Cardiac muscle cell (in vitro differentiated cells and primary cell): ENCODE measurements around the gene SEC24B. TPM values are rescaled to one million over a fixed set of nuclear protein-coding genes. Genes with fewer than 3 reads are reported as not detected.
"Not testable (repeated sequence)": the region's sequence is repeated elsewhere in the genome, so short reads cannot be mapped to it uniquely, and the experiment has no call there.

Experiments
- DNase-seq, 2 donors: peaks; one replicate each; pipeline versions ENCODE4 v3.0.0 to v3.0.0-alpha.2; 2010 to 2017; ENCODE audit warnings: low read depth in 1 of 2, low spot score in 1 of 2
- H3K27ac ChIP-seq: fragments of 200-600 bp; sonication (generic); 2 replicates; pipeline ENCODE4 v1.5.1; 2016
- H3K27me3 ChIP-seq: fragments of 200-600 bp; sonication (generic); 2 replicates; pipeline ENCODE4 v1.6.0; 2016; ENCODE audit warnings: control low read depth
- H3K36me3 ChIP-seq: fragments of 200-600 bp; sonication (generic); 2 replicates; pipeline ENCODE4 v1.5.1; 2016; ENCODE audit warnings: control low read depth
- H3K4me1 ChIP-seq: fragments of 200-600 bp; sonication (generic); 2 replicates; pipeline ENCODE4 v1.8.1; 2017; ENCODE audit warnings: low read depth, mild to moderate bottlenecking, mixed run types
- H3K4me3 ChIP-seq: fragments of 200-600 bp; sonication (generic); 2 replicates; pipeline ENCODE4 v1.5.1; 2016; ENCODE audit warnings: mild to moderate bottlenecking
- H3K9me3 ChIP-seq: fragments of 200-600 bp; sonication (generic); 2 replicates; pipeline ENCODE4 v1.5.1; 2017; ENCODE audit warnings: low read depth, mild to moderate bottlenecking, control low read depth
- CTCF ChIP-seq: IDR thresholded peaks from 2 replicates; pipeline ENCODE4 v1.5.1; 2012; ENCODE audit warnings: low read depth, mild to moderate bottlenecking, low read length
- polyA plus RNA-seq: library from polyadenylated mRNA; unstranded; fragments of >200 nt; fragmentation: Nextera tagmentation; extraction: Ambion mirVana; gene quantifications from 2 replicates; pipeline ENCODE4 v1.2.1, GENCODE V29; 2016
- total RNA-seq: library from RNA; depleted of rRNA; stranded (reverse); fragments of >200 nt; gene quantifications from 2 replicates; pipeline ENCODE4 v1.2.3, GENCODE V29; 2016

The SEC24B gene
- total and polyA plus RNA-seq, 2 experiments from 2014 or later = 25.4 to 31.4 TPM

- Histone ChIP-seq H3K4me3 (no peak overlapping the region), H3K36me3 (peaks cover 43% of the 10 kb centered on the region), H3K27ac (no peak overlapping the region), H3K27me3 (no peaks in the 10 kb centered on the region), H3K9me3 (no peaks in the 10 kb centered on the region), H3K4me1 (no peaks in the 10 kb centered on the region)
- no peak for DNase-seq
- no peak for TF ChIP-seq CTCF
These were observed 73.3 kb downstream of the SEC24B start for GRCh38 chr4:109506890-109507289.

- Histone ChIP-seq H3K4me1 (no peaks in the 10 kb centered on the region), H3K27me3 (no peaks in the 10 kb centered on the region), H3K27ac (no peak overlapping the region), H3K36me3 (peaks cover 48% of the 10 kb centered on the region), H3K4me3 (no peak overlapping the region), H3K9me3 (no peaks in the 10 kb centered on the region)
- DNase-seq = no peak
- TF ChIP-seq CTCF = no peak
These were observed 77.1 kb downstream of the SEC24B start for GRCh38 chr4:109510687-109511086.

GRCh38 chr4:109511414-109511813 is 77.8 kb downstream of the SEC24B start:
- Histone ChIP-seq H3K27ac (no peak overlapping the region), H3K4me3 (no peak overlapping the region), H3K36me3 (peaks cover 47% of the 10 kb centered on the region), H3K4me1 (no peaks in the 10 kb centered on the region), H3K27me3 (no peaks in the 10 kb centered on the region), H3K9me3 (no peaks in the 10 kb centered on the region)
- TF ChIP-seq CTCF = no peak
- no peak for DNase-seq

- H3K4me1 ChIP-seq, DNase-seq, H3K9me3 ChIP-seq, H3K27ac ChIP-seq, H3K4me3 ChIP-seq, H3K27me3 ChIP-seq: not testable (repeated sequence)
- peaks cover 50% of the 10 kb centered on the region for H3K36me3 ChIP-seq
These were observed 79.8 kb downstream of the SEC24B start for GRCh38 chr4:109513368-109513767.

- no peaks in the 10 kb centered on the region for H3K9me3 ChIP-seq
- peaks cover 69% of the 10 kb centered on the region for H3K36me3 ChIP-seq
These were observed 98.6 kb downstream of the SEC24B start for GRCh38 chr4:109532182-109532581.

GRCh38 chr4:109545401-109545800 is 111.8 kb downstream of the SEC24B start:
- Histone ChIP-seq H3K4me1 (no peaks in the 10 kb centered on the region), H3K4me3 (no peak overlapping the region), H3K36me3 (peaks cover under 1% of the 10 kb centered on the region), H3K27me3 (no peaks in the 10 kb centered on the region), H3K27ac (no peak overlapping the region), H3K9me3 (no peaks in the 10 kb centered on the region)
- TF ChIP-seq CTCF = no peak
- no peak for DNase-seq

More at GRCh38 chr4:109532182-109532581, 98.6 kb downstream of the SEC24B start:
- no peak overlapping the region for H3K27ac ChIP-seq
- no peak for TF ChIP-seq CTCF
- H3K27me3 ChIP-seq = no peaks in the 10 kb centered on the region
- H3K4me3 ChIP-seq = no peak overlapping the region
- DNase-seq = no peak
- H3K4me1 ChIP-seq = no peaks in the 10 kb centered on the region
